Measurements from ENCODE around the gene SUN5. TPM values are rescaled to one million over a fixed set of nuclear protein-coding genes. Genes with fewer than 3 reads are reported as not detected.

SUN5 gene
- total and polyA plus RNA-seq, 4 donors, result not detected

- H3K36me3 ChIP-seq (ENCODE audit: control insufficient read depth in 4 of 4, insufficient read depth in 3 of 4, low read depth in 1 of 4, low read length in 3 of 4), result no peaks in the 10 kb centered on the region
- DNase-seq (ENCODE audit: low spot score), result no peak
- WGBS, result 83% methylated on average over 10 of the region's 10 CpGs
Observed at GRCh38 chr20:33026779-33027759, 22.8 kb upstream of the SUN5 start.

GRCh38 chr20:33026072-33026778, 22.0 kb upstream of the SUN5 start:
- Histone ChIP-seq H3K27me3 (ENCODE audit: control insufficient read depth in 4 of 4, insufficient read depth in 4 of 4, low read length in 3 of 4) (peaks cover 0 to 2% (median 0%) of the 10 kb centered on the region in 4 donors), H3K36me3 (ENCODE audit: control insufficient read depth in 4 of 4, insufficient read depth in 3 of 4, low read depth in 1 of 4, low read length in 3 of 4) (no peaks in the 10 kb centered on the region)
- WGBS, result 76% methylated on average over 5 of the region's 5 CpGs
- TF ChIP-seq ZBTB33 (IDR thresholded peaks at IDR 0.05), result no peak
- no peak for TF ChIP-seq RXRA (IDR thresholded peaks at IDR 0.05)
- TF ChIP-seq, protein P1, sequence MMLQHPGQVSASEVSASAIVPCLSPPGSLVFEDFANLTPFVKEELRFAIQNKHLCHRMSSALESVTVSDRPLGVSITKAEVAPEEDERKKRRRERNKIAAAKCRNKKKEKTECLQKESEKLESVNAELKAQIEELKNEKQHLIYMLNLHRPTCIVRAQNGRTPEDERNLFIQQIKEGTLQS (IDR thresholded peaks at IDR 0.05), result no peak
- no peak for TF ChIP-seq MAX (IDR thresholded peaks at IDR 0.05)
- no peak for TF ChIP-seq FOXA2 (IDR thresholded peaks at IDR 0.05)
- no peak for TF ChIP-seq HNF4A (conservative IDR thresholded peaks at IDR 0.05)
- TF ChIP-seq, protein P2, sequence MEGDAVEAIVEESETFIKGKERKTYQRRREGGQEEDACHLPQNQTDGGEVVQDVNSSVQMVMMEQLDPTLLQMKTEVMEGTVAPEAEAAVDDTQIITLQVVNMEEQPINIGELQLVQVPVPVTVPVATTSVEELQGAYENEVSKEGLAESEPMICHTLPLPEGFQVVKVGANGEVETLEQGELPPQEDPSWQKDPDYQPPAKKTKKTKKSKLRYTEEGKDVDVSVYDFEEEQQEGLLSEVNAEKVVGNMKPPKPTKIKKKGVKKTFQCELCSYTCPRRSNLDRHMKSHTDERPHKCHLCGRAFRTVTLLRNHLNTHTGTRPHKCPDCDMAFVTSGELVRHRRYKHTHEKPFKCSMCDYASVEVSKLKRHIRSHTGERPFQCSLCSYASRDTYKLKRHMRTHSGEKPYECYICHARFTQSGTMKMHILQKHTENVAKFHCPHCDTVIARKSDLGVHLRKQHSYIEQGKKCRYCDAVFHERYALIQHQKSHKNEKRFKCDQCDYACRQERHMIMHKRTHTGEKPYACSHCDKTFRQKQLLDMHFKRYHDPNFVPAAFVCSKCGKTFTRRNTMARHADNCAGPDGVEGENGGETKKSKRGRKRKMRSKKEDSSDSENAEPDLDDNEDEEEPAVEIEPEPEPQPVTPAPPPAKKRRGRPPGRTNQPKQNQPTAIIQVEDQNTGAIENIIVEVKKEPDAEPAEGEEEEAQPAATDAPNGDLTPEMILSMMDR (IDR thresholded peaks at IDR 0.05; ENCODE audit: low read depth, low read length, missing input control), result no peak
- no peak for TF ChIP-seq EGR1 (IDR thresholded peaks at IDR 0.05; ENCODE audit: low read depth in 2 of 2)
- TF ChIP-seq RAD21 (IDR thresholded peaks at IDR 0.05), result no peak
- TF ChIP-seq FOXA1 (IDR thresholded peaks at IDR 0.05), result no peak
- no peak for TF ChIP-seq HNF4G (IDR thresholded peaks at IDR 0.05)
- no peak for TF ChIP-seq YY1 (IDR thresholded peaks at IDR 0.05)
- TF ChIP-seq JUND (IDR thresholded peaks at IDR 0.05), result no peak

More at GRCh38 chr20:33026779-33027759, 22.8 kb upstream of the SUN5 start:
- H3K9ac ChIP-seq (ENCODE audit: low read depth in 1 of 2, low read length in 2 of 2), result no peak overlapping the region
- TF ChIP-seq RAD21 (IDR thresholded peaks at IDR 0.05), result no peak
- no peak for TF ChIP-seq YY1 (IDR thresholded peaks at IDR 0.05)
- TF ChIP-seq HNF4G (IDR thresholded peaks at IDR 0.05), result no peak
- TF ChIP-seq NR2F2 (IDR thresholded peaks at IDR 0.05), result no peak
- no peak for TF ChIP-seq SP1 (IDR thresholded peaks at IDR 0.05)
- TF ChIP-seq TAF1 (conservative IDR thresholded peaks at IDR 0.05), result no peak
- TF ChIP-seq RXRA (IDR thresholded peaks at IDR 0.05), result no peak
- TF ChIP-seq GABPA (IDR thresholded peaks at IDR 0.05 in 1 of 2, conservative IDR thresholded peaks at IDR 0.05 in 1 of 2), result no peak
- no peak for TF ChIP-seq HNF4A (conservative IDR thresholded peaks at IDR 0.05)
- no peak for TF ChIP-seq FOXA2 (IDR thresholded peaks at IDR 0.05)
- no peak for TF ChIP-seq EGR1 (IDR thresholded peaks at IDR 0.05; ENCODE audit: low read depth in 2 of 2)
- TF ChIP-seq, protein P2 (IDR thresholded peaks at IDR 0.05; ENCODE audit: low read depth, low read length, missing input control), result no peak
- no peak for TF ChIP-seq FOXA1 (IDR thresholded peaks at IDR 0.05)
- TF ChIP-seq JUND (IDR thresholded peaks at IDR 0.05), result no peak
- no peak for TF ChIP-seq ZBTB33 (IDR thresholded peaks at IDR 0.05)
- H3K27me3 ChIP-seq (ENCODE audit: control insufficient read depth in 4 of 4, insufficient read depth in 4 of 4, low read length in 3 of 4), result peaks cover 0 to 2% (median 0%) of the 10 kb centered on the region in 4 donors
- H3K4me1 ChIP-seq (ENCODE audit: control insufficient read depth in 4 of 4, insufficient read depth in 4 of 4, low read length in 3 of 4), result no peaks in the 10 kb centered on the region
- no peaks in the 10 kb centered on the region for H3K9me3 ChIP-seq (ENCODE audit: control insufficient read depth in 4 of 4, low read length in 3 of 4)
- H3K27ac ChIP-seq (ENCODE audit: low read depth in 1 of 2, low read length in 2 of 2), result no peak overlapping the region
- no peak overlapping the region for H3K4me3 ChIP-seq (ENCODE audit: low read depth in 1 of 3, low read length in 3 of 3)

More at GRCh38 chr20:33026072-33026778, 22.0 kb upstream of the SUN5 start:
- Histone ChIP-seq H3K9me3 (ENCODE audit: control insufficient read depth in 4 of 4, low read length in 3 of 4) (no peaks in the 10 kb centered on the region), H3K9ac (ENCODE audit: low read depth in 1 of 2, low read length in 2 of 2) (no peak overlapping the region), H3K4me1 (ENCODE audit: control insufficient read depth in 4 of 4, insufficient read depth in 4 of 4, low read length in 3 of 4) (no peaks in the 10 kb centered on the region), H3K4me3 (ENCODE audit: low read depth in 1 of 3, low read length in 3 of 3) (no peak overlapping the region), H3K27ac (ENCODE audit: low read depth in 1 of 2, low read length in 2 of 2) (no peak overlapping the region)
- no peak for DNase-seq (ENCODE audit: low spot score)
